Measurements from ENCODE around the gene TACR1.

- no peak for TF ChIP-seq CTCF (conservative IDR thresholded peaks at IDR 0.05; ENCODE audit: low read depth, low read length)
- TF ChIP-seq EZH2 (IDR thresholded peaks at IDR 0.05; ENCODE audit: borderline replicate concordance, low read depth, low read length, poor library complexity, severe bottlenecking), result no peak
These were observed 176.8 kb downstream of the TACR1 start for GRCh38 chr2:75022516-75022915.

All from A673 (cell line).